A673 (cell line): ENCODE measurements around the gene HCAR3. TPM values are rescaled to one million over a fixed set of nuclear protein-coding genes. Genes with fewer than 3 reads are reported as not detected.
"Not testable (repeated sequence)": the region's sequence is repeated elsewhere in the genome, so short reads cannot be mapped to it uniquely, and the experiment has no call there.

Source experiments
- BruUV-seq: library from RNA; stranded (reverse); fragments of 400-500 nt; replicated peaks from 2 replicates; lab custom pipeline; 2021; lab: Mats Ljungman, UMichigan
- CTCF ChIA-PET: fragments of 300-600 bp; sonication (Branson Sonifier 250); formaldehyde crosslinking; loops from one replicate; lab custom pipeline; 2022; ENCODE audit warnings: antibody characterized with exemption; lab: Charles Lee
- POLR2A ChIA-PET: fragments of 300-600 bp; sonication (Branson Sonifier 250); formaldehyde crosslinking; loops from one replicate; lab custom pipeline; 2022; ENCODE audit warnings: antibody characterized with exemption; ENCODE audit not compliant: low non-redundant PET; lab: Charles Lee
- DNase-seq: peaks from one replicate; pipeline ENCODE4 v3.0.0-alpha.2; 2015; ENCODE audit warnings: low spot score
- H3K27ac ChIP-seq: fragments of 200-600 bp; sonication (generic); 2 replicates; pipeline ENCODE4 v1.5.1; 2016; ENCODE audit warnings: mixed run types, low read depth, mild to moderate bottlenecking, mixed read lengths, antibody characterized with exemption, low read length; ENCODE audit not compliant: poor library complexity, severe bottlenecking
- H3K27me3 ChIP-seq: fragments of 200-600 bp; sonication (generic); replicated peaks from 2 replicates; pipeline ENCODE4 v1.6.1; 2017; ENCODE audit warnings: mixed run types, low read depth, mild to moderate bottlenecking, mixed read lengths, antibody characterized with exemption, low read length; ENCODE audit not compliant: insufficient read depth, poor library complexity
- H3K36me3 ChIP-seq: fragments of 200-600 bp; sonication (generic); 2 replicates; pipeline ENCODE4 v1.6.1; 2016; ENCODE audit warnings: mixed run types, mild to moderate bottlenecking, mixed read lengths, antibody characterized with exemption, low read length; ENCODE audit not compliant: insufficient read depth, poor library complexity, severe bottlenecking
- H3K4me1 ChIP-seq: fragments of 200-600 bp; sonication (generic); 2 replicates; pipeline ENCODE4 v1.6.1; 2017; ENCODE audit warnings: mixed run types, mild to moderate bottlenecking, mixed read lengths, antibody characterized with exemption, low read length; ENCODE audit not compliant: insufficient read depth, poor library complexity, severe bottlenecking
- H3K4me3 ChIP-seq: fragments of 200-600 bp; sonication (generic); 2 replicates; pipeline ENCODE4 v1.5.1; 2016; ENCODE audit warnings: low read depth, mixed run types, mild to moderate bottlenecking, mixed read lengths, low read length; ENCODE audit not compliant: poor library complexity, severe bottlenecking
- H3K9me3 ChIP-seq: fragments of 200-600 bp; sonication (generic); 2 replicates; pipeline ENCODE4 v1.6.1; 2016; ENCODE audit warnings: mixed run types, low read depth, mild to moderate bottlenecking, mixed read lengths, antibody characterized with exemption, low read length; ENCODE audit not compliant: poor library complexity, severe bottlenecking
- EZH2 ChIP-seq: fragments of 200-600 bp; sonication (generic); IDR thresholded peaks from 2 replicates; pipeline ENCODE4 v1.6.1; 2017; ENCODE audit warnings: borderline replicate concordance, low read depth, mild to moderate bottlenecking, mixed read lengths, antibody characterized with exemption, low read length; ENCODE audit not compliant: poor library complexity, severe bottlenecking
- intact Hi-C: fragments of 100-400 bp; cut with micrococcal nuclease; formaldehyde crosslinking; loops from one replicate; pipeline ENCODE4 v1.10.0; 2022; ENCODE audit not compliant: unreplicated experiment
- total RNA-seq: library from RNA; stranded (reverse); gene quantifications from 2 replicates; pipeline ENCODE4 v1.2.3, GENCODE V29; 2021
- TF ChIP-seq, protein P1 (sequence below): fragments of 300-800, 200-600 bp; sonication (generic); conservative IDR thresholded peaks from 2 replicates; pipeline ENCODE4 v1.5.1; 2017; ENCODE audit warnings: low read depth, mild to moderate bottlenecking, antibody characterized with exemption, low read length, moderate library complexity, mixed read lengths

The HCAR3 gene
- total RNA-seq, 1 experiment from 2014 or later: not detected

GRCh38 chr12:122702890-122703611 lies 13.6 kb downstream of the HCAR3 start, which contains the start of gene HCAR2:
Gene HCAR2, minus strand, starts transcription at chr12:122703357. Its CDS starts 74 bp downstream, at chr12:122703283.
- BruUV-seq, H3K36me3 ChIP-seq, CTCF ChIA-PET, POLR2A ChIA-PET, intact Hi-C loops, H3K4me3 ChIP-seq, H3K27me3 ChIP-seq, DNase-seq, H3K9me3 ChIP-seq: not testable (repeated sequence)
- peak within 1 kb of the TSS; percentile 73 for H3K27ac ChIP-seq
- peaks cover 20% of the 10 kb centered on the region for H3K4me1 ChIP-seq

GRCh38 chr12:122701481-122701880 lies 15.1 kb downstream of the HCAR3 start:
- H3K4me3 ChIP-seq, CTCF ChIA-PET, H3K27me3 ChIP-seq, intact Hi-C loops, H3K36me3 ChIP-seq, H3K9me3 ChIP-seq, POLR2A ChIA-PET, BruUV-seq: not testable (repeated sequence)
- peak overlapping the region; percentile 73 for H3K27ac ChIP-seq
- peak; percentile 83 for DNase-seq
- peaks cover 20% of the 10 kb centered on the region for H3K4me1 ChIP-seq

DNA sequence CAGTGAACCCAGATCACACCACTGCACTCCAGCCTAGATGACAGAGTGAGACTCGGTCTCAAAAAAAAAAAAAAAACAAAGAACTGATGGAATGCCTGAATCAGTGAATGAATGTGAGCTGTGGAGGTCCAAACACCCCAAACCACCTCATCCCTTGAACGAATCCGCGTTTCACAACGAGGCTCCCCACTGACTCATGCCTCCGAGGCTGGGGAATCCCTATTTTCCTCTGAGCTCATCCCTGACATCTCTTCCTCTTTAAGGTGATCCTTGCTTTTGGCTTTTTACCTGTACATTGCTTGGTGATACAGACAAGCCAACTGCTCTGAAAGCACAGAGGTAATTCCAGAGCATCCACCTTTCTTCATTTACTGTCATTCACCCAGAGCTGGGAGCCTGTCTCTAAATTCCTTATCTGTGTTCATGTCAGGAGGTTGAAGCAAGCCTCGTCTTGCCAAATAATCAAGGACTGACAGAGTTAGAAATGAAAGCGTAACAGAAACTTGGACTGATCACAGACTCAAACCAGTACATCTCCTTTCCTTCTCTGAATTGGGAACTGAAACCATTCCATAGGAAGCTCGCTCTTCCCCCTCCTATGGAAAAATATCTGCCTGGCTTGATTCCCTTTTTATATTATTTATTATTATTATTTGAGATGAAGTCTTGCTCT lies 16.4 kb downstream of the HCAR3 start:
- BruUV-seq, DNase-seq, intact Hi-C loops, H3K9me3 ChIP-seq, H3K27ac ChIP-seq, H3K4me3 ChIP-seq, H3K27me3 ChIP-seq, CTCF ChIA-PET, H3K36me3 ChIP-seq, POLR2A ChIA-PET: not testable (repeated sequence)
- H3K4me1 ChIP-seq: peaks cover 20% of the 10 kb centered on the region

DNA sequence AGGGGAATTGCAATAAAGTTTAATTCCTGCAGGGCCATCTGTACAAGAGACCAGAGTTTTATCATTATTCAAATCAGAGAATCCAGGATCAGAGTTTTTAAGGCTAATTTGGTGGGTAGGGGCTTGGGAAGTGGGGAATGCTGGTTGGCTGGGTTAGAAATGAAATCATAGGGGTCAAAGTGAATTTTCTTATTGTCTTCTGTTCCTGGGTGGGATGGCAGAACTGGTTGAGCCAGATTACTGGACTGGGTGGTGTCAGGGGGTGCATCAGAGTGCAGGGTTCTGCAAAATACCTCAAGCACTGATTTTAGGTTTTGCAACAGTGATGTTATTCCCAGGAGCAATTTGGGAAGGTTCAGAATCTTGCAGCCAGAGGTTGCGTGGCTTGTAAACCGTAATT lies 19.7 kb downstream of the HCAR3 start:
- POLR2A ChIA-PET, H3K9me3 ChIP-seq, H3K36me3 ChIP-seq, CTCF ChIA-PET, H3K27ac ChIP-seq, H3K27me3 ChIP-seq, intact Hi-C loops, H3K4me3 ChIP-seq, H3K4me1 ChIP-seq, BruUV-seq, DNase-seq: not testable (repeated sequence)

- POLR2A ChIA-PET: interaction anchor here (0.6 kb wide), 1 partner anchor 824 kb away, joined by 11 read pairs; no protein-coding TSS in a partner anchor
Measured at GRCh38 chr12:122691566-122691965, 25.0 kb downstream of the HCAR3 start.

More at GRCh38 chr12:122691566-122691965, 25.0 kb downstream of the HCAR3 start:
- intact Hi-C loops: no loop called here
- Histone ChIP-seq H3K36me3 (no peaks in the 10 kb centered on the region), H3K27me3 (no peaks in the 10 kb centered on the region), H3K4me3 (no peak overlapping the region), H3K9me3 (no peaks in the 10 kb centered on the region), H3K27ac (no peak overlapping the region), H3K4me1 (no peaks in the 10 kb centered on the region)
- TF ChIP-seq, protein P1, sequence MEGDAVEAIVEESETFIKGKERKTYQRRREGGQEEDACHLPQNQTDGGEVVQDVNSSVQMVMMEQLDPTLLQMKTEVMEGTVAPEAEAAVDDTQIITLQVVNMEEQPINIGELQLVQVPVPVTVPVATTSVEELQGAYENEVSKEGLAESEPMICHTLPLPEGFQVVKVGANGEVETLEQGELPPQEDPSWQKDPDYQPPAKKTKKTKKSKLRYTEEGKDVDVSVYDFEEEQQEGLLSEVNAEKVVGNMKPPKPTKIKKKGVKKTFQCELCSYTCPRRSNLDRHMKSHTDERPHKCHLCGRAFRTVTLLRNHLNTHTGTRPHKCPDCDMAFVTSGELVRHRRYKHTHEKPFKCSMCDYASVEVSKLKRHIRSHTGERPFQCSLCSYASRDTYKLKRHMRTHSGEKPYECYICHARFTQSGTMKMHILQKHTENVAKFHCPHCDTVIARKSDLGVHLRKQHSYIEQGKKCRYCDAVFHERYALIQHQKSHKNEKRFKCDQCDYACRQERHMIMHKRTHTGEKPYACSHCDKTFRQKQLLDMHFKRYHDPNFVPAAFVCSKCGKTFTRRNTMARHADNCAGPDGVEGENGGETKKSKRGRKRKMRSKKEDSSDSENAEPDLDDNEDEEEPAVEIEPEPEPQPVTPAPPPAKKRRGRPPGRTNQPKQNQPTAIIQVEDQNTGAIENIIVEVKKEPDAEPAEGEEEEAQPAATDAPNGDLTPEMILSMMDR: no peak
- no peak for TF ChIP-seq EZH2
- no peak for DNase-seq
- CTCF ChIA-PET: no interaction called here
- no TSS peak for BruUV-seq
